ACHN (cell line): Measurements from ENCODE around the gene TUBA3E.
A peak's percentile ranks its signal among the peaks of the same experiment; 100 is the strongest.
"Not testable (repeated sequence)": the region's sequence is repeated elsewhere in the genome, so short reads cannot be mapped to it uniquely, and the experiment has no call there.

Experiments used
- DNase-seq: peaks from one replicate; pipeline ENCODE4 v3.0.0-alpha.2; 2015
- in situ Hi-C: cut with HindIII; loops from 2 replicates; pipeline ENCODE4 v1.10.0; 2017; ENCODE audit warnings: low sequenced_read_pairs, low pct_ligation_motif_present, low pct_unique_long_range_greater_than_20kb

TUBA3E gene

DNA sequence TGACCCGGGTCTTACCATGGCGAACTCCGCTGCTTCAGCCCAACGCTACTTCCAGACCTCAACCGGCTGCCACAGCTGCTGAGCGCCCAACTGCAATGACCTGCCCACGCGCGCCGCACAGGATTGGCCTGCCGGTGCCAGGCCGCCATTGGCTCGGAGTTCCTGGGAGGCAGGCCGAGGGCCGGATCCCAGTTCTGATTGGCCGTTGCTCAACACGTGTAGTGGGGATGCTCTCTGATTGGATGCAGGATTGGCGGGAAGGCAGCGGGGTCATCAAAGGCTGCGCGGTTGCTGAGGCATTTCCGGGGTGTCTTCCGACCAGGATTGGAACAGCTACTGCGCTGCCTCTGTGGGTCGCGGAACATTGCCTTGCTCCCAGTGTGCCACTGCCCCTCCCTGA, at the start of gene TUBA3E:
TSS of gene TUBA3E (minus strand) at position 97 of the 400 bp plus-strand sequence. CDS start at position 18, 79 bp downstream.
- in situ Hi-C loops, result no loop called here
- DNase-seq, result no peak

DNA sequence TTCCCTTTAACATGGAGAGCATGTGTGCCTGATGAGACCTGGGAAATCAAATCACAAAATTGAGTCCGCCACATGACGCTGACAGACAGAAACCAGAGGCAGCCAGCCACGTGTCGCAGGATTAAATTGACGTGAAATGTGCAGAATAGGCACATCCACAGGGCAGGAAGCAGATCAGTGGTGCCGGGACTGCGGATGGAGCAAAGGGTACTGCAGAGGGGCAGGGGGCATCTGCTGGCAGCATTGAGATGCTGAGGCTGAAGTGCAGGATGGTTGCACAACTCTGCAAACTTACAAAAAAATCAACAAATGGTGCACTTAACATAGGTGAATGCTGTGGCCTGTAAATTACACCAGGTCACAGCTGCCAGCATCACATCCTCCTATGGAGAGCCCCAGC, 48.2 kb upstream of the TUBA3E start:
- in situ Hi-C loops, result no loop called here

DNA sequence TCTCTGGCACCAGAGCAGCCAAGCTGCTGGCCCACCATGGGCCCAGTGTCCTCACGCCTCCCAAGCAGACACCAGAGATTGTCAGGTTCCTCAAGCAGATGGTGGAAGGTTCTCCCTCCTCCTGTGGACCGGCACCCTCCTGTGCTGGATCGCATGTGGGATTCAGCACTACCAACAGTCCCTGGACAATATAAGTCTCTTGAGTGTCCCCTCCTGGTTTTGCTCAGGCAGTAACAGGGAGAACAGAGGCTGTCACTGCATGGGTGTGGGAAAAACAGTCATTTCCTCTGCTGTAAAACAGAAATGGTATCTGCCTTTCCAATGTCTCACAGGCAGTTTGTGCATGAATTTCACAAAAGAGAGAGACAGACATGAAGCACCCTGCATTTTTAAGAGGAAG, 47.7 kb upstream of the TUBA3E start:
- no peak for DNase-seq
- in situ Hi-C loops, result no loop called here

More for the DNA sequence above, 48.2 kb upstream of the TUBA3E start:
- no peak for DNase-seq

DNA sequence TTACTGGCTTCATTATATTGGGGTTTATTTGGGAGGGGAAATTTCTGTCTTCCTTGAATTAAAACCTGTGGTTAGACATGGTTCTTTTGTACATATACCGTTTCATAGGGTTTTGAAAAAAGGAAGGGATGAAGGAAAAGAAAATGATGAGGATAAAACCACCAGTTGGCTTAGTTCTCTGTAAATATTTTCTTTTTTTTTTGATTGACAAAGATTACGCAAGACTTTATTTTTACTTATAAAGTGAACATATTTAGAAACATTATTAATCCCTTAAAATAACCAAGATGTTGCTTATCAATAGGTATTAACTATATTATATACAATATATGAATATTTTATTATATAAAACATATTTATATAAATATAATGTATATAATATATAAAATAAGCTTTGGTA, 45.1 kb upstream of the TUBA3E start:
- no peak for DNase-seq
- in situ Hi-C loops, result no loop called here

DNA sequence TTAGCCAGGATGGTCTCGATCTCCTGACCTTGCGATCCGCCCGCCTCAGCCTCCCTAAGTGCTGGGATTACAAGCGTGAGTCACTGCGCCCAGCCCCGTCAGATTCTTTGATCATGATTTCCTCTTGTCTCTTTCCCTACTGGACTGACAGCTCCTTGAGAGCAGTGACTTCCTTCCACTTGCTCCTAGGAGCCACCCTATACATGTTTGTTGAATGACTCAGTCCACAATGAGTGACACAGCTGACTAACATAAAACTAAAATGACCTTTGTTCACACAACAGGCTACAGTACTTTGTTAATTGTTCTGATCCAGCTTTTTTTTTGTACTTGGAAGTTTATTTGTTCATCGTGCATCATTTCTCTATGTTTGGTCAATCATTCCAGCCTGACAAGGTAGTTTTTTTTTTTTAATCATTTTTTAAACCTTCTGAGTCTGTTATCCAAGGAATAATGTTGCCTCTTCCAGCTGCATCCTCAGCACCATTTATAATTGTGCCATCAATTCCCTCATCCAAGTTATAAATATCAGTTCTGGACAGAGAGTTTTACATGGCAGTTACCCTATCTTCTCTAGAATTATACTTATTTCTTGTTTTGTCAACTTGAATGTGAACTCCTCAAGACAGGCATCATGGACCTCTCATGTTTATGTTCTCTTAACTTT, 42.9 kb upstream of the TUBA3E start:
- in situ Hi-C loops, result no loop called here
- peak; percentile 73 for DNase-seq

DNA sequence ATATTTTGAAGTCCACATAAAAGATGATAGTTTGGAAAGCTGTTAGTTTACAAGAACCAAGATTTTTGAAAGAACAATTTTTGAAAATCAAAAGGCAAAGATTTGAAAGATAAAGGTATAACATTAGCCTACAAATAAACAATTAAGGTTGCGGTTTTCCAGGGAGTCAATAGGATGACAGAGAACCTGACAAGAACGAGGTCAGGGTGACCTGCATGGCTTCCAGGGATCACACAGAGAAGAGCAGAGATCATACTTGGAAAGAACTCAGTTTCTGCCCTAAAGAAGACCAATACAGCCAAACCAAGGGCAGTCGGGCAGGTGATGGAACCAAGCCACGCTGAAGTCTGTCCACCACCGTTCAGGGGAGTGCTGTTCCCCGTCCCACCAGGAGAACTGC, 41.3 kb upstream of the TUBA3E start:
- in situ Hi-C loops, DNase-seq: not testable (repeated sequence)

DNA sequence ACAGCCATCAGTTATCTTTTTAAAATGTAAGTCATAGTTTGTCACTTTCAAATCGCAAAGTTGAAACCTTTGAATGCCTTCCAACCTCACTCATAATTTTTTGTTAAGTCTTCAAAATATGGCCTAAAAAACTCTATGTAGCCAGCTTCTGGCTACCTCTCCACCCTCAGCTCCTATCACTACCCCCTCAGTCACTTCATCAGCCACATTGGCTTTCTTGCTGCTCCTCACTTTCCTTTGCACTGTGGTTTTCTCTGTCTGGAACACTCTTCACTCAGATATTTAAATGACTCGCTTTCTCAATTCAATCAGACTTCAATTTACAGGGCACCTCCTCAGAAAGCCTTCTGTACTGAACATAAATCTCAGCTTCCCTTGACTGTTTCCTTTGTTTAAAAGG, 34.8 kb upstream of the TUBA3E start:
- in situ Hi-C loops, DNase-seq: not testable (repeated sequence)

DNA sequence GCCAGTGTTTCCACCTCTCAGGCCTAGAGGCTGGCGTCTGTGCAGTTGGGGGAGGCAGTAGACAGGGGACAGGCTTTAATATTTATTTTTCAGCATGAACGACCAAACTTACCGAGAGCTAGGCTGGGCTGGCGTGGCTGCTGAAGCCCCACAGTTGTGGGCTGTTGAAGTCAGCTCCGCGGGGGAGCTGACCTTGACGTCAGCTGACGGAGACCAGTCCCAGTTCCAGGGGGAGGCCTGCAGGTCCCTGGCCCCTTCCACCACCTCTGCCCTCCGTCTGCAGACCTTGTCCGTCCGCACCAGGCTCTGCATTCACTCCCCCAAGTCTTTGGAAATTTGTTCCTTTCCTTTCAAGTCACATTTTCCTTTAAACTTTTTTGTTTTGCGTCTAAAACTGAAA, 33.4 kb upstream of the TUBA3E start:
- DNase-seq, result no peak
- in situ Hi-C loops, result no loop called here

DNA sequence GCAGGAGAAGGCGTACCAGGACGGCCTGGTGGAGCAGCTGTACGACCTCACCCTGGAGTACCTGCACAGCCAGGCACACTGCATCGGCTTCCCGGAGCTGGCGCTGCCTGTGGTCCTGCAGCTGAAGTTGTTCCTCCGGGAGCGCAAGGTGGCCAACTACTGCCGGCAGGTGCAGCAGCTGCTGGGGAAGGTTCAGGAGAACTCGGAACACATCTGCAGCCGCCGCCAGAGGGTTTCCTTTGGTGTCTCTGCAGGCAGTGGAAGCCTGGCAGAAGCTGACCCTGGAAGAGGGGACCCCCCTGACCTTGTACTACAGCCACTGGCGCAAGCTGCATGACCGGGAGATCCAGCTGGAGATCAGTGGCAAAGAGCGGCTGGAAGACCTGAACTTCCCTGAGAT, 32.7 kb upstream of the TUBA3E start:
- in situ Hi-C loops, DNase-seq: not testable (repeated sequence)

DNA sequence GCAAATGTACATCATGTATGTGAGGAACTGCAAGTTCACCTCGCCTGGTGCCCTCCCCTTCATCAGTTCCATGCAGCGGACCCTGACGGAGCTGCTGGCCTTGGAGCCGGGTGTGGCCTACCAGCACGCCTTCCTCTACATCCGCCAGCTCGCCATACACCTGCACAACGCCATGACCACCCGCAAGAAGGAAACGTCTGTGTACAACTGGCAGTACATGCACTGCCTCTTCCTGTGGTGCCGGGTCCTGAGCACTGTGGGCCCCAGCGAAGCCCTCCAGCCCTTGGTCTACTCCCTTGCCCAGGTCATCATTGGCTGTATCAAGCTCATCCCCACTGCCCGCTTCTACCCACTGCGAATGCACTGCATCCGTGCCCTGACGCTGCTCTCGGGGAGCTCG, 32.1 kb upstream of the TUBA3E start:
- DNase-seq, in situ Hi-C loops: not testable (repeated sequence)

DNA sequence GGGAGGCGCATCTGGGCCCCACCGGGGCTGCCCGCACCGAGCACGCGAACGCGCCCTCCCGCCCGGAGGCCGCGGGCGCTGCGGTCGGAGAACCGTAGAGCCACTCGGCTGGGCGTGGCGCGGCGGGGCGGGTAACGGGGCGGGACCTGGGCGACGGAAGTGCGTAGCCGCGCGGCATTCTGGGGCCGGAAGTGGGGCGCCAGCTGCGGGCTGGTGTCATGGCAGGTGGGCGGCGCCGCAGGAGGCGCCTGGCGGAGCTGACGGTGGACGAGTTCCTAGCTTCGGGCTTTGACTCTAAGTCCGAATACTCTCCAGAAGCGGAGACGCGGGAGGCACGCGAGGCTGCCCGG, 30.9 kb upstream of the TUBA3E start:
- in situ Hi-C loops, DNase-seq: not testable (repeated sequence)

DNA sequence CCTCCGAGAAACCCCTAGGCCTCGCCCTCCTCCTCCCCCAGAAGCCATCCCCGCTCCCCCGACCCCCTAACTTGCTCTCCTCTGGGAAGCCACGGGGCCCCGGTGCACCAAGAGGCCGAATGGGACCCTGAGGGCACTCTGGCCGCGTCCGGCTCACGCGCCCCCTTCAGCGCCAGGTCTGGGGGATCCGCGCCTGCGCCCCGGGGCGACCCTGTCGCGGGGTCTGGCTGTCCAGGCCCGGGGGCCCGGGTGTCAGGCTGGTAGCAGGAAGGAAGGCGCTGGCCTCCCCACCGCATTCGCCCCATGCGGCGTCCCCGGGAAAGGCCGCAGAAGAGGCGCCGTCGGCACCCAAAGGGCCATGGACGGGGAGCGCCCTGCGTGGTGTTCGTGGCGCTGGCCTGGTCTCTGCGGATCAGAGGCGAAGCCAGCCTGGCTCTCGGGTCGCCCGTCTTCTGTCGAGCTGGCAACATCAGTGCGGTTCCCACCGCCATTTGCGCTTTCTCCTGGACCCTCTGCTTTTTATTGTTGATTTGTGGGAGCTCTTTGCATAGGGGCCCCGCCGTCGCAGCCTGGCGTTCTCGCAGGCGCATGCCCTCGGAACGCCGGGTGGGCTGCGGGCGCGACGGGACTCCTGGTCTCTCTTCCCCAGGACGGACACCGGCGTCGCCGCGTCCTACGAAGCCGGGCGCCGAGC, 30.4 kb upstream of the TUBA3E start:
- in situ Hi-C loops, DNase-seq: not testable (repeated sequence)

DNA sequence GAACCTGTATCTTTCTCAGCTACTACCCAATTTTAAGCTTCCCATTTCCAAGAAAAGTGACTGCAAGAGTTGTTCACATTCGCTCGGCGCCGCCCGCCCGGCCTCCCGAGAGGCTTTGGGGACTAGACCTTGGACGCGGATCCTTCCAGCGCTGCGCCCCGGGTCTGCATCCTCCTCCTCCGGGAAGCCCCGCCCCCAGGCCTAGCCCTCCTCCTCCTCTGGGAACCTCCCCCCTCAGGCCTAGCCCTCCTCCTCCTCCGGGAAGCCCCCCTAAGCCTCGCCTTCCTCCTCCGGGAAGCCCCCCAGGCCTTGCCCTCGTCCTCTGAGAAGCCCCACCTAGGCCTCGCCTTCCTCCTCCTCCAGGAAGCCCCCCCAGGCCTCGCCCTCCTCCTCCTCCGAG, 29.8 kb upstream of the TUBA3E start:
- DNase-seq, in situ Hi-C loops: not testable (repeated sequence)

DNA sequence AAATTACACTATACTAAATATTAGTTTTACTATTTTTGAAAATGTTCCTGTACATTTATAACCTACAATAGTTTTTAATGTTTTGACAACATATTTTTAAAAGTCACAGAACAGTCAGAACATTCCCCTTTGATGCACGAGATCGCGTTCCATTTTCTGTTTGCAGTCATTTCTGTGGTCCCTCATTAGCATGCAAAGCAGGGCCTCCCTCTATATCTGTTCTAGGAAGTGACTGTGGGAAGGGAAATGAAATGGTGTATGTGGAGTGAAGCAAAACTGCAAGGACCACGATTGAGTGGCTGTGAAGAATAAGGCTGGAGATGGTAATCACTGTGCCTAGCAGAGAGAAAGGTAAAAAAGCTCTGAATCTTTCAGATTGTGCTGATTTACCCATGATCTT, 24.3 kb upstream of the TUBA3E start:
- in situ Hi-C loops, DNase-seq: not testable (repeated sequence)

DNA sequence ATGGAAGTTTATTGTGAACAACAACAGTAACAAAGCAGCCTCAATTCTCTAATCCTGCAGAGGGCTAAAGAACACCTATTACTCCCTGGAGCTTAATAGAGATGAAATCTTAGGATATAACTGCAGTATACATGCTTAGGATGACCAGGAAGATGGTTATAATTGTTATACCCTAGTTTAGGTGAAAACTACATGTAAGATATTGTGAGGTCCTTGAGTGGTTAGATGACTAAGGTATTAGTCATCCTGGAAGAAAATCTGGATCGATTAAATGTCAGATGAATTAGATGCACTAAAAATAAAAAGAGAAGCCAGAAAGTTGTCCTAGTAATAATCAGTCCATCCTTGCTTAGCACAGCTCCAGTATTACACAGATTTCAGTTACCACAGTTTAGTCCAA, 22.3 kb upstream of the TUBA3E start:
- DNase-seq, in situ Hi-C loops: not testable (repeated sequence)

DNA sequence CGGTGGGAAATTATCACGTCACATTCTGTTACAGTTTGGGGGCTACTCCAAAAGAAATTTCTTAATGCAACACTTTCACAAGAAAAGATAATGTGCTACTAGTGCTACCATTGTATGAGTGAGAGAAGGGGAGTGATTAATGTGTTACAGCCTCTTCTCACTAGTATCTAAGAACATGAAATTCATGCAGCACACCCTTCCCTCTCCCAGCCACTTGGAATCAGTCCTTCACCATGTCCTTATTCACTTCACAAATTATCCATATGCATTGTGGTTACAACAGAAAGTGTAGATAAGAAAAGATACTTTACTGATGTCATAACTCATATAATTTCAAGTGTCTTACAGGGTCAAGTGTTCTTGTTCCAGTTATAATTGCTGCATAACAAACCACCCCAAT, 20.9 kb upstream of the TUBA3E start:
- in situ Hi-C loops, DNase-seq: not testable (repeated sequence)

DNA sequence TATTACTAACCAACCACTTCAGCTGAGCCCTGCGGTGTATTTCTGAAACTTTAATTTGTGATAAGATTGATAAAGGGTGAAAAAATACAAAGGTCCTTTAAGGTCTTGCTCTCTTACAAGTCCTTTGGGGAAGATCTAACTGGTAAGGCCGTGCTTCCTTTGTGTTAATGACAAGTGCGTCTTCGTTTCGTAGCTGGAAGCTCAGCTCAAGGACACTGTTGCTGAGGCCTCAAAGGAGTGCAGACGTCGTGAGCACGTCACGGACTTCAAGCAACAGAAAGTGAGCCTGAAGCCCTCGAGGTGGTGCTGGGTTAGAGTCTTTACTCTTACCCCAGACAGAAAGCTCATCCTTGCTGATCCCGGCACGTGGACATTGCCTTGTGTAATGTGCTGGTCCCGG, 8.8 kb upstream of the TUBA3E start:
- in situ Hi-C loops, DNase-seq: not testable (repeated sequence)

DNA sequence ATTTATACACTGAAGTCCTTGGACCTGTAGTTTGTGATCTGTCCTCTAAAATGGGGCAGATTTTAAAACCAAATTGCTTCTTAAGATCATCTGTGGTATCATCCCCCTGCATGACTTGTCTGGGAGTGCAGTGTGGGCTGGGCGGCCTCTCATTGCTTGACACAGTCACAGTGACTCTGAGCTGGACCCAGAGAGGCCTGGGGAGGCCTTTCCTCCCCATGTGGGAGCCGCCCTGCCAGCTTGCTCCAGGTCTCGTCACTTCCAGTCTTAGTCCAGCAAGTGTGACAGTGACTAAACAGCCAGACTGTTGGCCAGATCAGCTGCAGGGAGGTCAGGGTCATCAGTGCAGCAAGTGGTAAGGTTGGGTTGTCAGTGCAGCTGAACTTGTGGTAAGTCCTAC, 4.9 kb upstream of the TUBA3E start:
- DNase-seq, in situ Hi-C loops: not testable (repeated sequence)

DNA sequence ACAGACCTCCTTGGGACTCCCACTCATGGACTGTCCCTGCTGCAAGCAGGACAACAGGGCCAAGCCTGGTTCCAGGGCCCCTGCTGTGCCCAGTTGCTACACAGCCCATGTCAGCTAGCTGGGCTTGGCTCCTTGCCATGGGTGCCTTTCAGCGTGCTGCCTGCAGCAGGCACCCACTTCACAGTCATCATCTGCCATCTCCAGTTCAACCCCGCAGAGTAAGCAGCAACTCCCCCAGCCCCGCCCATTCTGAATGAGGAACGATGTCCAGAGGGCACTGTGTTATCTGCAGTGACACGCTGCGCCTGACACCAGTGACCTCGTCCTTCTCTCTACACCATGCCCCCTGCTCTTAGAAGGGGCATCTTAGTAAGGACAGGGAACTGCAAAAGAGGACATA, 4.3 kb upstream of the TUBA3E start:
- DNase-seq, in situ Hi-C loops: not testable (repeated sequence)

DNA sequence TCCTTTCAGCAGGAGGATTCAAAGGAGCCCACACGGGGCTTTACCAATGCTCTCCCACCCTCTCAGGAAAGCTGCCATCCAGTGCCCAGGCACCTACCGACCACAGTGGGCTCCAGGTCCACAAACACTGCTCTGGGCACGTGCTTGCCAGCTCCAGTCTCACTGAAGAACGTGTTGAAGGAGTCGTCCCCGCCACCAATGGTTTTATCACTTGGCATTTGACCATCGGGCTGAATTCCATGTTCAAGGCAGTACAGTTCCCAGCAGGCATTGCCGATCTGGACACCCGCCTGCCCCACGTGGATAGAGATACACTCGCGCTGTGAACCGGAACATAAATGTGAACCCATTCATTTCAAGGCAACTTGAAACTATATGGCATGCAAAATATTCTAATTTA, 2.2 kb downstream of the TUBA3E start:
- in situ Hi-C loops, DNase-seq: not testable (repeated sequence)
